Activated CD4-positive, alpha-beta T cell treated with anti-CD3 and anti-CD28 coated beads, Interleukin-2, Interleukin-4, amounts not matched to agents 100 ng/mL and 50 ng/mL, durations not matched to agents 16 hours and 8 hours (primary cell): ENCODE data around the gene ISOC2.
"Not testable (repeated sequence)": the region's sequence is repeated elsewhere in the genome, so short reads cannot be mapped to it uniquely, and the experiment has no call there.

Source experiments
- DNase-seq: peaks from one replicate; pipeline ENCODE4 v3.0.0-alpha.2; 2020; ENCODE audit warnings: low spot score

Gene ISOC2

GRCh38 chr19:55457683-55458457, 3.6 kb downstream of the ISOC2 start:
- no peak for DNase-seq

- DNase-seq = no peak
These were observed 5.1 kb downstream of the ISOC2 start for GRCh38 chr19:55456347-55456746.

- DNase-seq = no peak
These were observed 5.7 kb downstream of the ISOC2 start for GRCh38 chr19:55455576-55456235.

DNA sequence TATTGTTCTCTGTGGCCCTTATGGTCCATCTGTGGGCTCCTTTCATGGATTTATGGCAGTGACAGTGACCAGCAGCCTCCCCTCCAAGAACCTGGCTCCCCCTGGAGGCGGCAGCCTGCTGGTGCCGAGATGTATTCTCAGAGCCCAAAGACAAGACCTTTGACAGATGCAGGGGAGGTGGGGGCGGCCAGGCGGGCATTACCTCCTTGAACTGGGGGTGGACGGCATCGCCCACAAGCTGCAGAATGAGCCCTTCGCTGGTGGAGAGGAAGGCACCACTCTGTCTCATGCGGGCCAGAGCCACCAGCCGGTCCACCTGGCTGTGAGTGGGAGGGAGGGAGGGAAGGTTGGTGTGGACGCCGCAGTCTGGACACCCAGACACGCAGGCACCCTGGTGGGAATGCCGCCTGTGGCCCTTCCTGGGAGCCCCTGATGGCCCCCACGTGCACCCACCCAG, 6.6 kb downstream of the ISOC2 start:
- DNase-seq = peak; percentile 34

DNA sequence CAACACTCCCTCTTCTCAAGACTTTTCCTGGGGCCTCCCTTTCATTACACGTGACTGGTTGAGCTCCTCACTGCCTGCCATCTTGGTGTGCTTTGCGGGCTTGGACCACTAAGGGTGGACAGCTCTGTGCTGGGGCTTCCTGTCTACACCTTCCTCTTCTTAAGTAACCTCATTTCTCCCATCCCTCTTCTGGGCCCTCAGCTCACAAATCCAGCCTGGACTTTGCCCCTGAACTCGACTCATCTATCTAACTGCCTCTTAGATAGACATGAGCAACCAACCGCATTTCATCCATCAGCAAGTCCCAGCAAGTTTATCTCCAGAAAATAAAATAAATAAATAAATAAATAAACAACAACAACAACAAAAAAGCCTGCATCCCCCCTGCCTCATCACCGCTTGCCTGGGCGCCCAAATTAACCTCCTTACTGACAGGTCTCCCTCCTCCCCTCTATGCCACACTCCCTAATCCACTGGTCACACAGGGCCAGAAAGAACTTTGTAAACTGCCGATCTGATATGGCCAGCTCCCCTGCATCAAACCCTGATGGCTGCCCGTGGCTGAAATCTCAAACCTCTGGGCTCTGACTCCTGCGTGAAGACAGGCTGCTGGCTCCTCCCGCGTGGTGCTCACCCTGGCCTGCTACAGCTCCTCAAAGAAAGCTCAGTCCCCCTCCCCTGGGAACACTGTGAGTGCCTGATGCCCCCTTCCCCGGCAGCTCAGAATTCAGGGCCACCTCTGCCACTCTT, 7.8 kb downstream of the ISOC2 start:
- DNase-seq = no peak

DNA sequence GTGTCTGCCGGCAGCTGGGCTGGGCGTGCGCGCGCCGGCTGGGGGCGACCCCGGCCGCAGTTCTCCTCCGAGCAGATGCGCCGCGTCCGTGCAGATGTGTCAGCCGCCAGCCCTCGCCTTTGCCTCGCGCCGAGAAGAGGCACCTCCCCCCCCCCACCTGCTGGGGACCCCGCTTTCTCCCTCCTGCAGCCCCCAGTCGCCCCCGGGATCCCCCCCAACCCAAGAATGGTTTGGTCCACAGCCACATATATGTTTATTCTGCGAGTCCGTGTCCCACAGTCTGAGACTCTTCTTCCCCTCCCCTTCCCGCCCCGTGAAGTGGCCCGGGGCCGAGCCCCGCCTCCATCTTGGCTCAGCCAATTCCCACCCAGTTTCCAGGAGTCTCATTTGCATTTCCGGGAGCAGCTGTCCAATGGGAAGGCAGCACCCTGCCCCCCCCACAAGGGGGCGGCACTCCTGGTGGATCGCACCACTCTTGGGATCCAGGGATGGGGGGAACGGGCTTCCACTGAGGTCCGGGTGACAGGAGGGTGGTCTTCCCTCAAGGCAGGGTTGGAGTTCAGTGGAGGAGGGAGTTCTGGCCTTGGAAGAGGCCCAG, 8.6 kb downstream of the ISOC2 start:
- DNase-seq = peak; percentile 47

- DNase-seq = no peak
These were observed 9.3 kb downstream of the ISOC2 start for GRCh38 chr19:55451965-55452748.

GRCh38 chr19:55451163-55451964, 10.1 kb downstream of the ISOC2 start:
- no peak for DNase-seq

DNA sequence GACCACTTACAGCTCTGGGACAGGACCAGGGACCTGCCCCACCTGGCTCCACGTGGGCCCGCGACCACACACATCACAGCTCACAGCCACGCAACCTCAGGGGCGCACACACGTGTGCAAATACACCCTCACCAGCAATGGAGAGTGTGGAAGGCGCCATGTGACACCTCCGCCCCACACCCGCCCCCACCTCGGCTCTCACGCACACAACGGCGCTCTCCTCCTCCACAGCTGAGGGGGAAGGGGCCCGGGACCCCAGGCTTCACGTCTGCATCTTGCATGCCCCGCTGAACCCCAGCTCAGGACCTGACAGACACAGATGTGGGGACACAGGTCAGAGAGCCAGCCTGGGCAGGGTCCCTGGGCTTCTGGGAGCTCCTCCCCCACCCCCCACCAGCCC, 12.0 kb downstream of the ISOC2 start:
- DNase-seq = no peak

DNA sequence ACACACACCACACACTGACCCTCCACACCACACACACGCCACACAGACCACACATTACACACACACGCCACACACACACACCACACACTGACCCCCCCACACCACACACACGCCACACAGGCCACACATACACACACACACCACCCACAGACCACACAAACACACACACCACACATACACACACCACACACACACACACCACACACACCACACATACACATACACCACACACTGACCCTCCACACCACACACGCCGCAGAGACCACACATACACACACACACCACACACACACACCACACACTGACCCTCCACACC, 13.3 kb downstream of the ISOC2 start:
- not testable (repeated sequence) for DNase-seq

DNA sequence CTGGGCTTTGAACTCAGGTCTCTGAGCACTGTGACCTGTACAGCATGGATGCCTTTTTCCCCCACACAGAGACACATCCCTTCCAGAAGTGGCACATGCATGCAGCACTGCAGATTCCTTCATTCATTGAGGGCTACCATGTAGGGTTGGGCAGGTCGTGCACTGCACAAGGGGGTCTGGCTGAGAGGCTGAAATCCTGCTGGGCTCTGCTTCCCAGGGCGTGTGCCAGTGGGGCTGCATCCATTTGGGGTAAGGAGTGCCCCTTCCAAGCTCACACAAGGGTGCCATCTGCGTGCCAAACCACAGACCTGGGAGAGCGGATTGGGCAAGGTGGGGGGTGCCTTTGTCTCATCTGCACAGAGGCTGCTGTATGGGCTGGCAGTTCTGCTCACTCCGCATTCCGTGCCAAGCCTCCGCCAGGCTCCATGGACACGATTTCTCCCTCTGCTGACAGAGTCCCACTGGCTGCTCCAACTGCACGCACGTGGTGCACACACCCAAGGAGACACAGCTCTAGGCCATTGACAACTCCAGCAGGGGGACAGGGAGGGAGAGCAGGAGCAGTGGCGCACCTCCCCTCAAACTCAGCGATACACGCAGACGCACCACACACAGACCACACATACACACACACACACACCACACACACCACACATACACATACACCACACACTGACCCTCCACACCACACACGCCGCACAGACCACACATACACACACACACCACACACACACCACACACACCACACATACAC, 13.8 kb downstream of the ISOC2 start:
- DNase-seq = no peak

DNA sequence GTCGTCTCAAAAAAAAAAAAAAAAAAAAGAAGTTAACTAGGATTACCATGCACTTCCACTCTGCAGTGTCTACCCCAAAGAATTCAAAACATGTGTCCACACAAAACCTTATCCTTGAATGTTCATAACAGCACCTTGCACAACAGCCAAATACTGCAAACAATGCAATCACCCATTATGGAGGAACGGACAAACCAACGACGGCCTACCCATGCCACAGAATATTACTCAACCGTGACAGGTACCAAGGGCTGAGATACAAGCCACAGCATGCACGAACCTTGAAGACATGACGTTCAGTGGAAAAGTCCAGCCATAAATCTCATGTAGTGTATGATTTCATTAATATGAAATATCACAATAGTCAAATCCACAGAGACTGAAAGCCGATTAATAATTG, 15.4 kb downstream of the ISOC2 start:
- DNase-seq = no peak

- DNase-seq = no peak
These were observed 16.8 kb downstream of the ISOC2 start for GRCh38 chr19:55444646-55445045.

GRCh38 chr19:55443824-55444480, 17.5 kb downstream of the ISOC2 start:
- no peak for DNase-seq

- no peak for DNase-seq
These were observed 18.2 kb downstream of the ISOC2 start, which contains the start of gene SHISA7 for GRCh38 chr19:55443045-55443823. TSS of gene SHISA7 (minus strand) at chr19:55443300. CDS start at chr19:55442863, 437 bp downstream.

DNA sequence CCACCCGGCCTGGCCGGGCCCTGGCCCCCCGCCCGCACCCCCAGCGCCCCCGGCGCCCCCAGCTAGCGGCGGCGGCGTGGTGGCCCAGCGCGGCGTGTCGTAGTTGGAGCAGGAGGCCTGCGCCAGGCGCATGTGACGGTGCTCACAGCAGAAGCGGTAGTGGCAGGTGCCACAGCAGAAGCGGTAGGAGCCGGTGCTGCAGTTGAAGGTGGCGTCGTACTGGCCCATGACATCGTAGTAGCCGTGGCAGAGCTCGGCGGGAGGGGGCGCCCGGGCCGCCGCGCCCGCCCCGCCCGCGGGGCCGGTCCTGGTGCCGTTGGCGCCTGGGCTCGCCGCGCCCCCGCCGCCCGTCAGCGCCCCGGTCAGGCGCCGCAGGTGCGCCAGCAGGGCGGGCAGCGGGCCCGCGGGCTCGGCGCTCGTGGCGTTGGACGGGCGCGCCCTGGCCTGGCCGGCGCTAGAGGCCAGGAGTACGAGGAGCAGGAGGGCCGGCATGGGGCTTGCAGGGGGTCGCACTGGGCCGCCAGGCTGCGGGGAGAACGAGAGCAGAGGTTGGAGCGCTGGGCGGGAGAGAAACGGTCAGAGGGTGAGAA, 19.0 kb downstream of the ISOC2 start:
- no peak for DNase-seq

- no peak for DNase-seq
These were observed 19.6 kb downstream of the ISOC2 start for GRCh38 chr19:55441692-55442321.

DNA sequence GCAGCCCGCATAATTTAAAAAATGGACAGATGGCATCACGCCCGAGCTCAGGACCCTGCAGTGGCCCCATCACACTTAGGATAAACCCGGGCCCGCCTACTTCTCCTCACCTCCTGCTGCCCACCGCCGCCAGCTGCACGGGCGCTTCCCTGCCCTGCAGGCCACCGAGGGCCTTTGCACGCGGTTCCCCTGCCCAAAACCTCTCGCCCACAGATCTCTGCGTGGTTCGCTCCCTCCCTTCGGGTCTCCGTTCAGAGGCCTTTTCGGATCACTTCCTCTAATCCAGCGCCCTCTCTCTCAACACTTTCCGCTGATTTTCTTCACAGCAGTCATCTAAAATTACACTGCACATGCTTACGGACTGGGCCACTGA, 20.1 kb downstream of the ISOC2 start:
- no peak for DNase-seq
